Heart left ventricle (tissue), 16 donors: ENCODE data around the gene SMIM43. TPM values are rescaled to one million over a fixed set of nuclear protein-coding genes. Genes with fewer than 3 reads are reported as not detected.
"Not testable (repeated sequence)": the region's sequence is repeated elsewhere in the genome, so short reads cannot be mapped to it uniquely, and the experiment has no call there.

ENCODE experiments used
- ATAC-seq, 4 donors: fragments of 200-7000 bp; cut with Tn5 transposase; one replicate each; pipeline ENCODE4 v1.9.1; 2020 to 2022; ENCODE audit warnings: moderate library complexity in 4 of 4, mild to moderate bottlenecking in 3 of 4, moderate number of reproducible peaks in 1 of 4
- DNase-seq, 5 donors: peaks; one replicate each; pipeline ENCODE4 v3.0.0-alpha.2; 2020
- H3K27ac ChIP-seq, 12 donors: fragments of 200-600 bp; sonication (generic) in 4 of 12; one replicate each; pipeline versions ENCODE4 v1.5.0 to v1.8.0; 2016 to 2022; ENCODE audit warnings: mild to moderate bottlenecking in 2 of 12
- H3K27me3 ChIP-seq, 9 donors: fragments of 200-600 bp; sonication (generic) in 2 of 9; one replicate each; pipeline versions ENCODE4 v1.5.1 to v1.8.0; 2016 to 2022; ENCODE audit warnings: mild to moderate bottlenecking in 3 of 9
- H3K36me3 ChIP-seq, 9 donors: fragments of 200-600 bp; sonication (generic) in 2 of 9; one replicate each; pipeline versions ENCODE4 v1.5.0 to v1.8.0; 2018 to 2022; ENCODE audit warnings: mild to moderate bottlenecking in 2 of 9
- H3K4me1 ChIP-seq, 12 donors: fragments of 200-600 bp; sonication (generic) in 4 of 12; one replicate each; pipeline versions ENCODE4 v1.5.0 to v1.8.0; 2016 to 2022; ENCODE audit warnings: mild to moderate bottlenecking in 3 of 12
- H3K4me3 ChIP-seq, 12 donors: fragments of 200-600 bp; sonication (generic) in 4 of 12; one replicate each; pipeline versions ENCODE4 v1.5.0 to v1.8.0; 2017 to 2022; ENCODE audit warnings: mild to moderate bottlenecking in 9 of 12, moderate library complexity in 4 of 12
- H3K9me3 ChIP-seq, 12 donors: fragments of 200-600 bp; sonication (generic) in 4 of 12; one replicate each; pipeline versions ENCODE4 v1.5.0 to v1.8.0; 2016 to 2022; ENCODE audit warnings: mild to moderate bottlenecking in 1 of 12
- POLR2A ChIP-seq, 2 donors: fragments of 450-650 bp; IDR thresholded peaks; one replicate each; pipeline ENCODE4 v1.6.1; 2017; ENCODE audit warnings: antibody characterized with exemption in 2 of 2, mild to moderate bottlenecking in 2 of 2, moderate library complexity in 2 of 2
- WGBS, 4 donors: extraction: QIAGEN DNeasy Blood & Tissue Kit in 2 of 4; methylation state at CpG; one replicate each; pipeline versions ENCODE4 v1.1.5 to v1.1.7; 2013 to 2018; 5-methylcytosine and 5-hydroxymethylcytosine counted together
- intact Hi-C, 10 donors: fragments of 100-400 bp; cut with DNase I; formaldehyde crosslinking; loops; one replicate each; pipeline versions ENCODE4 v1.11.1 to v1.14.2; 2022
- polyA plus RNA-seq, 2 donors: library from polyadenylated mRNA; stranded (reverse); fragments of 200-250 nt; gene quantifications; one replicate each; pipeline ENCODE4 v1.2.3, GENCODE V29; 2013
- total RNA-seq, 9 donors: library from RNA; depleted of rRNA in 2 of 9; stranded (reverse); fragments of >200 nt in 2 of 9; fragmentation: NEBNext Ultra II Directional in 3 of 9; extraction: Animal tissue kit (Norgen Biotek cat#: 25700) in 3 of 9; gene quantifications; one replicate each; pipeline versions ENCODE4 v1.1.0 to v1.2.4, GENCODE V29; 2016 to 2023
- TF ChIP-seq, protein P1 (sequence below), 12 donors: fragments of 200-600 bp; sonication (generic) in 4 of 12; IDR thresholded peaks; one replicate each; pipeline versions ENCODE4 v1.5.0 to v1.8.0; 2018 to 2022; ENCODE audit warnings: antibody characterized with exemption in 12 of 12, mild to moderate bottlenecking in 5 of 12
- donor health status: ischemic (EF 13 %, LVEDD 7.1; RV severe dilation, severe dysfunction).
- donor health status: healthy with polysubstance abuse.
- donor health status: DM: no; HTN: yes; CAD: no.
- donor health status: DM: no; HTN: no; CAD: no.
- donor health status: ischemic (EF 25% LVEDD 6.9; RV normal size, moderate dysfunction).
- donor health status: ischemic (EF 25% LVEDD 5.7; RV mildly dilated, moderate dysfunction).
- donor health status: healthy.
- donor health status: DM: yes; HTN: yes; CAD: no.
- donor health status: ischemic (EF 35%, LVEDD 5.7; RV mildly dilated, moderate dysfunction).
- donor health status: nonischemic (EF 11% LVEDD 7.7; RV severe dilation, severe dysfunction).
- donor health status: DM: yes; HTN: yes; CAD: no.
- donor health status: PGD.
- donor health status: ischemic (EF 29% LVEDD 5.4; RV normal size, mild dysfunction).
- donor health status: nonischemic (EF 23%, LVEDD 6.1; RV moderate dilation, normal function).

SMIM43 gene
- total and polyA plus RNA-seq, 11 donors, result 0.08 to 1.7 (median 0.60) TPM; not detected in 7

DNA sequence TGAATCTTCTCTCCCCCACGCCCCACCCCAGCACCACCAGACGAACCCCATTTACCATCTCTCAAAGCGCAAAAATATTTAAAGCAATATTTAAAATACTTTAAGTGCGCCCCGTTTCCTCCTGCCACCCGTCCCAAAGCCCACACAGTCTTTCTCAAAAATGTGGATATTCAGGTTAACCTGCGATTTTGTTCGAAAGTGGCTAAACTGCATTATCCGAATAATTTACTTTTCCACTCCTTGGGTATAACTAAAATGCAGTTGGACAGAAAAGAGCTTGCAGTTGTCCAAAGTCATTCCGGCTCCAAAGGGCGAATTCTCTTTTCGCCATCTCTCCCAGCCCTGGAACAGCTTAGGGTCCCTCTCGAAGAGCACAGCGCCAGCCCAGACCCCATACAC, 662 bp downstream of the SMIM43 start:
- 19 to 31% (median 25%) methylated on average over 13 to 14 of the region's 14 CpGs for WGBS, 4 donors
- Histone ChIP-seq H3K27ac (no peak overlapping the region), H3K4me1 (peaks cover 0 to 11% (median 5%) of the 10 kb centered on the region in 12 donors), H3K4me3 (peak overlapping the region; percentile 10 to 56 (median 44)), H3K9me3 (no peaks in the 10 kb centered on the region), H3K27me3 (peaks cover 7 to 53% (median 19%) of the 10 kb centered on the region in 9 donors), H3K36me3 (no peaks in the 10 kb centered on the region)
- ATAC-seq (no peak), DNase-seq (no peak)
- TF ChIP-seq, protein P1, sequence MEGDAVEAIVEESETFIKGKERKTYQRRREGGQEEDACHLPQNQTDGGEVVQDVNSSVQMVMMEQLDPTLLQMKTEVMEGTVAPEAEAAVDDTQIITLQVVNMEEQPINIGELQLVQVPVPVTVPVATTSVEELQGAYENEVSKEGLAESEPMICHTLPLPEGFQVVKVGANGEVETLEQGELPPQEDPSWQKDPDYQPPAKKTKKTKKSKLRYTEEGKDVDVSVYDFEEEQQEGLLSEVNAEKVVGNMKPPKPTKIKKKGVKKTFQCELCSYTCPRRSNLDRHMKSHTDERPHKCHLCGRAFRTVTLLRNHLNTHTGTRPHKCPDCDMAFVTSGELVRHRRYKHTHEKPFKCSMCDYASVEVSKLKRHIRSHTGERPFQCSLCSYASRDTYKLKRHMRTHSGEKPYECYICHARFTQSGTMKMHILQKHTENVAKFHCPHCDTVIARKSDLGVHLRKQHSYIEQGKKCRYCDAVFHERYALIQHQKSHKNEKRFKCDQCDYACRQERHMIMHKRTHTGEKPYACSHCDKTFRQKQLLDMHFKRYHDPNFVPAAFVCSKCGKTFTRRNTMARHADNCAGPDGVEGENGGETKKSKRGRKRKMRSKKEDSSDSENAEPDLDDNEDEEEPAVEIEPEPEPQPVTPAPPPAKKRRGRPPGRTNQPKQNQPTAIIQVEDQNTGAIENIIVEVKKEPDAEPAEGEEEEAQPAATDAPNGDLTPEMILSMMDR (IDR thresholded peaks at IDR 0.05), result no peak
- no peak for TF ChIP-seq POLR2A (IDR thresholded peaks at IDR 0.05)
- intact Hi-C loops, result no loop called here

GRCh38 chr4:121760205-121760604, 4.8 kb downstream of the SMIM43 start:
- TF ChIP-seq, protein P1 (IDR thresholded peaks at IDR 0.05), result no peak
- no peak for TF ChIP-seq POLR2A (IDR thresholded peaks at IDR 0.05)
- ATAC-seq (no peak), DNase-seq (no peak)
- H3K4me1 ChIP-seq, result peaks cover 0 to 10% (median 5%) of the 10 kb centered on the region in 12 donors
- no peaks in the 10 kb centered on the region for H3K9me3 ChIP-seq
- 63 to 81% (median 70%) methylated on average over 3 of the region's 3 CpGs for WGBS, 4 donors
- no peak overlapping the region for H3K4me3 ChIP-seq
- intact Hi-C loops, result no loop called here
- peaks cover 7 to 32% (median 16%) of the 10 kb centered on the region in 9 donors for H3K27me3 ChIP-seq
- H3K27ac ChIP-seq, result no peak overlapping the region
- H3K36me3 ChIP-seq, result no peaks in the 10 kb centered on the region

DNA sequence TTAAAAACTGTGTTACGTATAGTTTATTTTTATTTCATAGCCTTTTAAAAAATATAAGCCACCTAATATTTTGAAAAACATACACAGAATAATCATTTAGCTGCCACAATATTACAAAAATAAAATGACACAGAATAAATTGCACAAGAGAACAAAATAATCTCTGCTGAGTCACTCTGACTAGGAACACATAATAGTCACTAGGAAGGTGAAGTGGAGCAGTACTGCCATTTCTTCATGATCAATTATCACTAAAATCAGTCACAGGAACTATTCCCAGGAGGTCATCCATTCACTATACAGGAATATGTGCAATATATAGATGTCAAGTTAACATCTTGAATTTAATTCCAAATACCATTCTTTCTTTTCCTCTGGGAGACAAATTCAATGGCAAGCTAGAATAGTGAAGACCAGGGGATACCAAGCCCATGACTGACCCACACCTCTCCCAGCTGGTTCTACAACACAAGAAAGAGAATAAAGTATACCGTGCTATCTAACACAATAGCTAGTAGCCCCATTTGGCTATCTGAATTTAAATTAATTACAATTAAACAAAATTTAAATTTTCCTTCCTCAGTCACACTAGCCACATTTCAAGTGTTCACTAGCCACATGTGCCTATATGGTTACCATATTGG, 5.9 kb downstream of the SMIM43 start:
- H3K27ac ChIP-seq, result no peak overlapping the region
- no peak overlapping the region for H3K4me3 ChIP-seq
- 89 to 94% (median 90%) methylated on average over 2 of the region's 2 CpGs for WGBS, 4 donors
- peaks cover 0 to 20% (median 6%) of the 10 kb centered on the region in 9 donors for H3K27me3 ChIP-seq
- TF ChIP-seq POLR2A (IDR thresholded peaks at IDR 0.05), result no peak
- TF ChIP-seq, protein P1 (IDR thresholded peaks at IDR 0.05), result no peak
- H3K36me3 ChIP-seq, result no peaks in the 10 kb centered on the region
- ATAC-seq, result no peak
- no peaks in the 10 kb centered on the region for H3K9me3 ChIP-seq
- intact Hi-C loops, result no loop called here
- DNase-seq, result no peak
- H3K4me1 ChIP-seq, result no peaks in the 10 kb centered on the region

- 82 to 88% (median 86%) methylated on average over 1 of the region's 1 CpG for WGBS, 4 donors
- H3K27me3 ChIP-seq, ATAC-seq, H3K27ac ChIP-seq, H3K4me1 ChIP-seq, DNase-seq, H3K9me3 ChIP-seq, H3K36me3 ChIP-seq, H3K4me3 ChIP-seq, intact Hi-C loops: not testable (repeated sequence)
These were observed 12.8 kb downstream of the SMIM43 start for GRCh38 chr4:121752142-121752541.

- peaks cover 0 to 7% (median 0%) of the 10 kb centered on the region in 9 donors for H3K27me3 ChIP-seq
- TF ChIP-seq, protein P1 (IDR thresholded peaks at IDR 0.05), result no peak
- no peak for TF ChIP-seq POLR2A (IDR thresholded peaks at IDR 0.05)
- no peak overlapping the region for H3K27ac ChIP-seq
- no peaks in the 10 kb centered on the region for H3K36me3 ChIP-seq
- no peak overlapping the region for H3K4me3 ChIP-seq
- H3K9me3 ChIP-seq, result no peaks in the 10 kb centered on the region
- DNase-seq, result no peak
- no peaks in the 10 kb centered on the region for H3K4me1 ChIP-seq
- whole genome bisulfite sequencing, 4 donors, result 26 to 47% (median 32%) methylated on average over 4 of the region's 4 CpGs
- no peak for ATAC-seq
- intact Hi-C loops, result no loop called here
These were observed 15.7 kb downstream of the SMIM43 start for GRCh38 chr4:121749225-121749624.
